Hematopoietic multipotent progenitor cell treated with erythropoietin and hydrocortisone succinate and interleukin-3 and kit ligand, for 15 days (in vitro differentiated cells): Measurements from ENCODE around the gene PTPRT.

ENCODE experiments used
- DNase-seq: peaks from one replicate; pipeline ENCODE4 v3.0.0-alpha.2; 2015; ENCODE audit warnings: low spot score

Gene PTPRT

GRCh38 chr20:43022568-43022967 is 167.1 kb downstream of the PTPRT start:
- DNase-seq: no peak

DNA sequence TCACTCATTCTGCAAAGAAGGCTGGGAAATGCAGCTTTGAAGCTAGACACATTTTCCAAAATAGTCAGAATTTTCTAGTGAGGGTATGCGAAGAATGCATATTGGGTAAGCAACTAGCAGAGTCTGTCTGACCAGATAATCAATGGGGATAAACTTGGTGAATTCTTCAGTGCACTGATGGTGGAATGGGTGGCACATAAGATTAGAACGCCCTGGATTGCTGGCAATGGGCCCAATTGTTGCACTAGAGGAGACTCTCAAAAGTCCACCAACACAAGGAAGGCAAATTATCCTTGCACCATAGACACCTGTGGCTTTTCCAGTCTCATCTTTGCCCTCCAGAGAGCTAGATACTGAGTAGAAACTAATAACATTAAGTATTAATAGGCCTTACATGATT is 167.6 kb downstream of the PTPRT start:
- no peak for DNase-seq

GRCh38 chr20:43017241-43018030 is 172.3 kb downstream of the PTPRT start:
- DNase-seq: no peak

- no peak for DNase-seq
Observed at GRCh38 chr20:43016257-43016656, 173.4 kb downstream of the PTPRT start.

- DNase-seq: no peak
Observed at GRCh38 chr20:43015566-43015965, 174.1 kb downstream of the PTPRT start.

DNA sequence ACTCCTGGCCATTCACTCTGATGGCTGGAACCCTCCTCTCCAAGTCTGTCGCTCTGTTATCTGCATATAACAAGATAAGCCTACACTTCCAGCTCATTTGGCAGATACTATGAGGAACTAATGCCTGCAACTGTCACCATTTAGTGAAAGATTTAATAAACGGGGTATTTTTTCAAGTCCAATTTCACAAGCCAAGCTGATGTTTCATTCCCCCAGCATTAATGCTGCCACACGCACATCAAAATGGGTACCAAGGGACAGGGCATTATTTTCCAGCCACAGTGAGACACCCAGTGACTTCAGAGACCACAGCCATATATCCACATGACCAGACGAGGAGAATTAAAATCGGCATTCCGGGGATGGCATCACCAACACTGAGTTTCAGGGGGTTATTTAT is 175.5 kb downstream of the PTPRT start:
- no peak for DNase-seq

DNA sequence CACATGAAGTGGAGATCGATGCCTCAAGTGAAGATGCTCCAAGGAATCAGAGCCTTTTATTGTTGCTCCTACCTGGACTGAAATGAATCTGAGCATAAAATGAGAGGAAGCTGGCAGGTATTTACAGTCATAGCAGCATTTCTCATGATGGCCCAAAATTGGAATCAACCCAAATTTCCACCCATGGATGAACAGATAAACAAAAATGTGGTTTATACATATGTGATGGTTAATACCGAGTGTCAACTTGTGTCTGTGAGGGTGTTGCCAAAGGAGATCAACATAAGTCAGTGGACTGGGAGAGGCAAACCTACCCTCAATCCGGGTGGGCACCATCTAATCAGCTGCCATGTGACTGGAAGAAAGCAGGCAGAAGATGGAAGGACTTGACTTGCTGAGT is 178.2 kb downstream of the PTPRT start:
- DNase-seq: no peak

DNA sequence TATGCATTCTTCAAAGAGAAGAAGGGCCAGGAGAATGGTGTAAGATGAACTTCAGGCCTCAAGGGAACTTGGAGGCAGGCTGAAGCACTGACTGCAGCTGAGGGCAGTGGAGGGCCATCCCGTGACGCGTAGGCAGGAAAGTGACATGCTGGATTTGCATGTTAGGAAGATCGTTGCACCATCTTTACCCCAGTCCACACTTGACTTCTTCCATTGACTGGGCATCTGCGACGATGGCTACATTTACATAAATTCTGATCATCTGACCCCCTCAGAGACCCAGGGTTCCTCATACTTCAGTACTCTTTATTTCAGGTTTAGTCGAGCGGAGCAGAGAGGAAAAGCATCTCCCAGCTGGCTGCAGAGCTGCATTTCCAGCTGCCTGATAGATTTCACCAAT is 180.2 kb downstream of the PTPRT start:
- no peak for DNase-seq

GRCh38 chr20:43007525-43007924 is 182.2 kb downstream of the PTPRT start:
- DNase-seq: no peak

GRCh38 chr20:43006651-43007375 is 182.9 kb downstream of the PTPRT start:
- DNase-seq: no peak

GRCh38 chr20:43003318-43003944 is 186.3 kb downstream of the PTPRT start:
- DNase-seq: no peak

GRCh38 chr20:42996141-42996540 is 193.6 kb downstream of the PTPRT start:
- DNase-seq: no peak

DNA sequence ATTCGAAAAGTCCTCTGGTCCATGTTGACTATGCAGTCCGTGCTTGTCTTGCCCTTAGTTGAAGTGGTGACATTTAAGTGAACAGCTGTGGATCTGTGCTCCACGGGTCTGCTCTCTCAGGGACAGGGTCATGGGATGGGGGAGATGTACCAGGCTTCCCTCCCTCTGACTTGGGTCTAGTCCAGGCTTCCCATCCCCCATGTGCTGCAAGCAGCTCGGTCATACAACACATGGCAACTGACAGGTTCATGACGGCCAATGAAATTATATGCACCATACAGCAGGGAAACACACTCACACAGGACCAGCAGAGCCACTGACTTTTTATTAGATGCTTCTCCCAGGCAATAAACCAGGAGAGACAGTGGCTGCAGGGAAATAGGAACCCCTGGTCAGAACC is 201.4 kb downstream of the PTPRT start:
- DNase-seq: no peak

GRCh38 chr20:42987376-42988114 is 202.2 kb downstream of the PTPRT start:
- no peak for DNase-seq

GRCh38 chr20:42986143-42986773 is 203.4 kb downstream of the PTPRT start:
- DNase-seq: no peak

DNA sequence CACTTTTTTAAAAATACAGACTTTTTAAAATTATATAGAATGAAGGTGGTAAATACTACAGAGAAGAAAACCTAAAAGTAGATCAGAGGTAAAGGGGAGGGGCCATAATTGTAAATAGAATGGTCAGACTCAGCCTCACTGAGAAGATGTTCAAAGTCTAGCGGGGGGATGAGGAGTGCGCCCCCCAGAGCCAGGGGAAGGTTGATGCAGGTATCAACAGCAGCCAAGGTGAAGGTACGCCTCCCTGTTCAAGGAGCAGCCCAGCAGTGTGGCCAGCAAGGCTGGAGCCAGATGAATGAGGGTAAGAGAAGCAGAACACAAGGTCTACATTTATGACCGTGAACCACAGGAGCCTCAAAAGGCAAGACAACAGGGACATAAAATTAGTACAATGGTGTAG is 204.1 kb downstream of the PTPRT start:
- no peak for DNase-seq

GRCh38 chr20:42982218-42982617 is 207.5 kb downstream of the PTPRT start:
- no peak for DNase-seq

DNA sequence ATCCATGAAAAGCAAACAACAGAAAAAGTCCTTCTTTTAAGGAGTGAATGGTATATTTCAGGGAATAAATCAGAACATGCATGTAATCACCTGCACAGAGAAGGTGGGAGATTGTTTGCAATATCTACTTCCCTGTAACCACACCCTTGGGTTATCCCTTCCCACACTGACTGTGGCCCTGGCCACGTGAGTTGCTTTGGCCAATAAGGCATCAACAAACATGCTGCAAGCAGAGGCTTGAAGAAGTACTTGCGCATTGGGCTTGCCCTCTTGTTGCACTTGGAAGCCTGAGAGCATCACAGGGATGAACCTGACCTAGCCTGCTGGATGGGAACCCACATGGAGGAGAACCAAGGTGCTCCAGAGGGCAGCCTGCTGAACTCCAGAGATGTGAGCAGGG is 208.5 kb downstream of the PTPRT start:
- no peak for DNase-seq

DNA sequence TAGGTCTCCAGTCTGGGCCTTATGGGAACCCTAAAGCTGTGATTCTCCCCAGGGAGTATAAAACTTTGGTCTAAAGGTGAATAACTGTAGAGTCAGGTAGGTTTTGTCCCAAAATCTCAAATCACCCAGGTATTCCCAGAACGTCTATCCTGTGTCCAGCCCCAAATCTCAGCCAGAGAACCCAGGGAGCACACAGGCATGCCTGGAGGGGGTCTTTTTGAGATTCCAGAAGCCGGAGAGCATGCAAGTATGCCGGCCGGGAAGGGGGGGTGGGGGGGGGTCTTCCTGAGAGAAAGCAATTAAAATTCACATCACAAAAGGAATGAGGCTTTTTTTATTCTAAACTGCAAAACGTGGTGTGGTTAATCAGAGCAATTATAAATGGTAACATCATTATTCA is 210.0 kb downstream of the PTPRT start:
- DNase-seq: no peak

DNA sequence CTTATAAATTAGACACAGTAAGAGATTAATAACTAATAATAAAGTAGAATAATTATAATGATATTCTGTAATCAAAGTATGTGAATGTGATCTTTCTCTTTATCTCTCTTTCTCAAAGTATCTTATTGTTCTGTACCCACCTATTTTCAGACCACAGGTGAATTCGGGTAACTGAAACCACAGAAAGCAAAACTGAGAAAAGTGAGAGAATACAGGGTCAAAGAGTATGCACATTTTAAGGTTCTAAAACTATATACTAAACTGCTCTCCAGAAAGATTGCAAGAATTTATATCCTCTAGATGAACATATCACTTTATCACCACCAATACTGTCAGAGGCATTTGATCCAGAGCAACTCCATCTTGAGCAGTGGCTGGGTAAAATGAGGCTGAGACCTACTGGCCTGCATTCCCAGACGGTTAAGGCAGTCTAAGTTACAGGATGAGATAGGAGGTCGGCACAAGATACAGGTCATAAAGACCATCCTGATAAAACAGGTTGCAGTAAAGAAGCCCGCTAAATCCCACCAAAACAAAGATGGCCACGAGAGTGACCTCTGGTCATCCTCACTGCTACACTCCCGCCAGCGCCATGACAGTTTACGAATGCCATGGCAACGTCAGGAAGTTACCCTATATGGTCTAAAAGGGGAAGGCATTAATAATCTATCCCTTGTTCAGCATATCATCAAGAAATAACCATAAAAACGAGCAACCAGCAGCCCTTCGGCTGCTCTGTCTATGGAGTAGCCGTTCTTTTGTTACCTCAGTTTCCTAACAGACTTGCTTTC is 211.3 kb downstream of the PTPRT start:
- DNase-seq: no peak

- no peak for DNase-seq
Observed at GRCh38 chr20:42975974-42976373, 213.7 kb downstream of the PTPRT start.
